HG03354 (cell line): Measurements from ENCODE around the gene TASP1.
"Not testable (repeated sequence)": the region's sequence is repeated elsewhere in the genome, so short reads cannot be mapped to it uniquely, and the experiment has no call there.

Experiments used
- ATAC-seq: cut with Tn5 transposase; IDR thresholded peaks from one replicate; pipeline ENCODE4 v1.9.1; 2021; ENCODE audit warnings: mild to moderate bottlenecking; ENCODE audit not compliant: unreplicated experiment, poor library complexity, severe bottlenecking

The TASP1 gene

DNA sequence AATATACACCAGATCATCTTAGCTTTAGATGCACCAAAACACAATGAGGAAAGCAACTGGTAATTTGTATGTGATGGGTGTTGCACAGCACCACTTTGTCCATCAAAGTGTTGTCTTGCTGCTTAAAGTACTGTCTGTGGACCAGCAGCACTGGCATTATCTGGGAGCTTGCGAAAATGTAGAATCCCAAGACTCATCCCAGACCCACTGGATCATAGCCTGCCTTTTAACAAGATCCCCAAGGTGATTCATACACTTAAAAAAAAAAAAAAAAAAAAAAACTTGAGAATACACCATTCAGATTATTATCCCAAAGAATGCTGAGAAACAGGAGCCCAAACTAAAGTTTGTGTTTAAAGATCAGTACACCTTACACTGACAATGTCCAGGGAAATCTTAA is 123.4 kb downstream of the TASP1 start:
- no peak for ATAC-seq

DNA sequence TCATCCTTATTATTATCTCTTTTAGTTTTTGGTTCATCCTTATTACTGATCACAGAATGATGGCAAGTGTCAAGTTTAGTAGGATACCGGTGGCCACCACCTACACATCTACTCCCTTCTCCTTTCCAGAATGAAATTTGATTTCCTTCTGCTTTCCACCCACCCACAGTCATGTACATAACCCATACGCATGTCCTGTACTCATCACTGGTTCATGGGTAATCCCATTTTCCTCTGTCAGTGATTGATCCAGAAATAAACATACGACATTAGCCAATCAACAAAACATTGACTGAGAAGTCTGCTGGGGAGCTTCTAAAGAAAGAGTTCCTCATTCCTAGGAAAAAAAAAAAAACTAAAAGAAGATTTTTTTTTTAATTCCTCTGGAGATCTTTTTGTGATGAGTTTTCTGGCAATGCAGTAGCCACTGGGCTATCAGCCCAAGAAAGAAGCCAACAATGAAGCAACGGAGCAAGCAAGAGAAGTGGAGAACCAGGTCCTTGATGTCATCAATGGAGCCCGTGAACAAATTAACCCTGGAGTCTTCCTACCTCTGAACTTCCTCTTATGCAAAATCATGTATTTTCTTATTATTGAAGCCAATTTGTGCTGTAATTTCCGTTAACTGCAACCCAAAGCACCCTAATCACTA is 127.8 kb downstream of the TASP1 start:
- ATAC-seq, result no peak

DNA sequence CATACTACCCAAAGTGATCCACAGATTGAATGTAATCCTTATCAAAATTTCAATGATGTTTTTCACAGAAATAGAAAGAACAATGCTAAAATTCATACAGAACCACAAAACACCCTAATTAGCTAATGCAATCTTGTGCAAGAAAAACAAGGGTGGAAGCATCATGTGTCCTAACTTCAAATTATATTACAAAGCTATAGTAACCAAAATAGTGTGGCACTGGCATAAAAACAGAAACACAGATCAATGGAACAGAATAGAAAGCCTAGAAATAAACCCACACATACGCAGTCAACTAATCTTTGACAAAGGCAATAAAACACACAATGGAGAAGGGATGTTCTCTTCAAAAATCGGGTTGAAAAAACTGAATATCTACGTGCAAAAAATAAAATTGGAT is 131.1 kb downstream of the TASP1 start:
- ATAC-seq, result no peak

DNA sequence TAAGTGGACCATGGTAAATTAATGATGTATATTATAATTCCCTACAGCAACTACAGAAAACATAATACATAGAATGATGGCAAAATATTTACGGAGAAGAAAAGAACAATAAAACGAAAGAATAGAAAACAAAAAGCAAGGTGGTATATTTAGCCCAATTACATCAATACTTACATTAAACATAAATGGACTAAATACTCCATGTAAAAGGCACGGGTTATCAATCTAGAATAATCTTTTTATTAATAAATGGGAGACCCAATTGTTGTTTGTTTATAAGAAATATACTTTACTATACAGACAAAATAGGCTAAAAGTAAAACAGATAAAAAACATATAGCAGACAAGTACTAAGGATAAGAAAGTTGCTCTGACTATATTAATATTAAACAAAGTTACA is 137.2 kb downstream of the TASP1 start:
- ATAC-seq, result no peak

DNA sequence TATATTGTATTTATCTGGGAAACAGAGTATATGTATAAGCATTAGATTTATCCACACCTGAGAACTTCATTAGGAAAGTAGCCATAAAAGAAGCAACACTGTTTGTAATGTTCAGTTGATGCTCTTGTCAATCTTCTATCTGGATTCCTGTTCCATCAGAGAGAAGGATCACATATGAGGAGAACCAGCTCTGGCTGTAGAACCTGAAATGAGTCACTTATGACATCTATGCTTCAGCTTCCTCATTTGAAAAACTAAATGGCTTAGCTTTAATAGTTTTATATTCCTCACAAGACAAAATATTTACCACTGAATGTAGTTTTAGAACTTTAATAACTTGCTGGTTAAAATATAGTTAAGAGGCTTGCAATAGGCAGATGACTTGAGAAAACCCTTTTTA is 144.7 kb downstream of the TASP1 start:
- no peak for ATAC-seq

DNA sequence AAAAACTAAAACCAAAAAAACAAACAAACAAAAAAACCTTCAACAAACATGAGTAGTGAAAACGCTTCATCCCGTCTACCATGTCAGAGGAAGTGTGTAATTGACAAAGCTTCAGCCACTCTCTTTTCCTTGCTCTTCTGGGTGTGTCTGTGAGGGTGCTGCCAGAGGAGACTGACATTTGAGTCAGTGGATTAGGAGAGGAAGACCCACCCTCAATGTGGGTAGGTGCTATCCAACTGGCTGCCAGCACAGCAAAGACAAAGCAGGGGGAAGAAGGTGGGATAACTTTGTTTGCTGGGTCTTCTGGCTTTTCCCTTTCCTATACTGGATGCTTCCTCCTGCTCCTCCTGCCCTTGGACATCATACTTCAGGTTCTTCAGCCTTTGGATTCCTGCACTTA is 145.6 kb downstream of the TASP1 start:
- no peak for ATAC-seq

DNA sequence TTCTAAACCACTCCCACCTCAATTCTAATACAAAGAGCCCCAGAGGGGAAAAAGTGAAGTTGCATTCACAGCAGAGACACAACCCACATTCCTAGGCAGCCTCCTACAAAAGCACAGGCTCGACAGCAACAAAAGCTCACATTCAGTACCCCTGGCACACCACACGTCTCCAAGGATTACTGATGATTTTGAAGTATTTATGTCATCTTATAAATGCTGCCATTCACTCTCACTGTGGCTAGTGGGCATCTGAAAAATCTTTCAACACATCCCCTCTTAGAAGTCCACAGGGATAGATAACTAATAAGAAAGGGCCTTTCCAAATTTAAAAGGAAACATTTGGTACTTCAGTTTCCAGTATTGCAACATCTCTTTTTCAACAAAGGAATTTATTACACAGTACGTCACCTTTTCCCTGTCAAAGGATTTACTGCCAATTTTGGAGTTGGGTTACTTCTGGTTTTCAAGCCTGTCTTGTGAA is 146.7 kb downstream of the TASP1 start:
- ATAC-seq, result no peak

DNA sequence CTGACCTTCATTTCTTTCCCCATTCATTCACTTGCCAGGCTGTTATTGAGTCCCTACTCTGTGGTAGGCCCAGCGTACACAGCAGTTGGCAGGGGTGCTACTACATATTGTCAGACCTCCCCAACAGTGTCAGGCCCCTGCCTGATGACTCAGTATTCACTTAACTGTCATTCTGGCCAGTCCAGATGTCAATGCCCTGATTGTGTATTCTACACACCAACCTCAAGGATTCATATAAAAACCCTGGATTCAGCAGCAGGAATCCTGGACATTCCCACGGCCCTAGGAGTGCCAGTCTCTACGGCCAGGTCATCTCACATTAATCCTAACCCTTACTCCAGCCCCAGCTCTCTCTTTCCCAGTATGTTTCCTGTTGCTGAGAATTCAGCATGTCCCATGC is 151.5 kb downstream of the TASP1 start:
- ATAC-seq, result no peak

DNA sequence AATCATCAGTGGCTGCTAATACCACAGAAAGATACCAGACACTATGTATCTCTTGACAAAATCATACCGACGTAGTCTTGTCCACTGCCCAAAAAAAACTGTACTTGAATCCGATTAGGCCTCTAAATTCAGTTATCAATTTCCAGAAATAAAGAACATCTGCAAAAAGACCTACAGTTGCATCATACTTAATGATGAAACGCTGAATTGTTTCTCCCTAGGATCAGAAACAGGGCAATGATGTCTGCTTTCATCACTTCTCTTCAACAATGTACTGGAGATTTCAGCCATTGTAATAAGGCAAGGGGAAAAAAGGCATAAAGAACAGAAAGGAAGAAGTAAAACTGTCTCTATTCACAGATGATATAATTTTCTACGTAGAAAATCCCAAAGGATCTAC is 152.0 kb downstream of the TASP1 start:
- ATAC-seq, result no peak

DNA sequence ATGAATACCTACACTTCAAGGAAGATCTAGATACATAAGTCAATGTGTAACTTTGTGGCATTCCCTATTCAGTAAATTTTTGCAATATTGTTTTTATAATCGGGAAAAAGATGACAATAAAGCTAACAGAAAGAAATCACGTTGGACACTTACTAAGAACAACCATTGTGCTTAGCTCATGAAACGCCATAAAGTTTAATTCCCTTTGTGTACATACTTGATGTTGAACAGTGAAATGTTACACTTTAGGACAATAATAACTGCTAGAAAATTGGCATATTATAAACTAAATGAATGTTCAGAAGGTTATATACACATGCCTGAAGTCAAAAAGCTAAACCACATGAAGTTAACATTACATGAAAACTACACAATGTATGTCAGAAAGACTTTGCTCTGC is 153.2 kb downstream of the TASP1 start:
- ATAC-seq, result no peak

DNA sequence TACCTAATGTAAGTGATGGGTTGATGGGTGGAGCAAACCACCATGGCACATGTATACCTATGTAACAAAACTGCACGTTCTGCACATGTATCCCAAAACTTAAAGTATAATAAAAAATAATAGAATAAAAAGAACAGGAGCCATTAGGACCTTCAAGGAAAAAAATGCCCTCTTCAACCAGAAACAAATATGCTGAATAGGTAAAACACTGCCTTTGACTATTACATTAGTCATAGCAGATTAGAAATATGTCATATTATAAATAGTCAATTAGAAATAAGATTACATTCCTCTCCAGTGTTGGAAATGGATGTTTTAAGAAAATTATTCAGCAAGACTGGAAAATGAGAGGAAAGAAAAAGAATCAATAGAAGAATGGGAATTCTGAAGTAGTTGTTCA is 153.7 kb downstream of the TASP1 start:
- not testable (repeated sequence) for ATAC-seq

DNA sequence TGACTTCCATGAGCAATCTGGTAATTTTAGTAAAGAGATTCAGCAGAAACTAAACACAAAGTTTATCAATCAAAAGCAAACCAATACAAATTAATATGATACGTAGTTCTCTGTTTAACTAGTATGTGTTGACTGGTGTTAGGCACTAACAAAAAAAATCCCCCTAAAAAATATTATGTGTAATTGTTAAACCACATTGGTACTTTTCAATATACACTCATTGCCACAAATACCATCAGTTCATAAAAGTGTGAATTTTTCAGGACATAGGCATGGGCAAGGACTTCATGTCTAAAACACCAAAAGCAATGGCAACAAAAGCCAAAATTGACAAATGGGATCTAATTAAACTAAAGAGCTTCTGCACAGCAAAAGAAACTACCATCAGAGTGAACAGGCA is 155.3 kb downstream of the TASP1 start:
- not testable (repeated sequence) for ATAC-seq

DNA sequence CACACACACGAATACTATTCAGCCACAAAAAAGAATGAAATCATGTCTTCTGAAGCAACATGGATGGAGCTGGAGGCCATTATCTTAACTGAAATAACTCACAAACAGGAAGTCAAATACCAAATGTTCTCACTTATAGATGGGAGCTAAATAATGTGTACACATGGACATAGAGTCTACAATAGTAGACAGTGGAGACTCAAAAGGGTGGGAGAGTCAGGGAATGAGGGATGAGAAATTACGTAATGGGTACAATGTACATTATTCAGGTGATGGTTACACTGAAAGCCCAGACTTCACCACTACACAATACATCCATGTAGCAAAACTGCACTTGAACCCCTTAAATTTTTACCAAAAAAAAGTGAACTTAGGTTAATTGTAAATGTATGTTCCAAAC is 160.4 kb downstream of the TASP1 start:
- no peak for ATAC-seq

DNA sequence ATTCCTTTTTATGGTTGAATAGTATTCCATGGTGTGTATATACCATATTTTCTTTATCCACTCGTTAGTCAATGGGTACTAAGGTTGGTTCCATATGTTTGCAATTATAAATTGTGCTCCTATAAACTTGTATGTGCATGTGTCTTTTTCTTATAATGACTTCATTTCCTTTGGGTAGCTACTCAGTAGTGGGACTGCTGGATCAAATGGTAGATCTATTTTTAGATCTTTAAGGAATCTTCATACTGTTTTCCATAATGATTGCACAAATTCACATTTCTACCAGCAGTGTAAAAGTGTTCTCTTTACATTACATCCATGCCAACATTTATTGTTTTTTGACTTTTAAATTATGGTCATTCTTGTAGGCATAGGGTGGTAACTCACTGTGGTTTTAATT is 164.3 kb downstream of the TASP1 start:
- ATAC-seq, result no peak

DNA sequence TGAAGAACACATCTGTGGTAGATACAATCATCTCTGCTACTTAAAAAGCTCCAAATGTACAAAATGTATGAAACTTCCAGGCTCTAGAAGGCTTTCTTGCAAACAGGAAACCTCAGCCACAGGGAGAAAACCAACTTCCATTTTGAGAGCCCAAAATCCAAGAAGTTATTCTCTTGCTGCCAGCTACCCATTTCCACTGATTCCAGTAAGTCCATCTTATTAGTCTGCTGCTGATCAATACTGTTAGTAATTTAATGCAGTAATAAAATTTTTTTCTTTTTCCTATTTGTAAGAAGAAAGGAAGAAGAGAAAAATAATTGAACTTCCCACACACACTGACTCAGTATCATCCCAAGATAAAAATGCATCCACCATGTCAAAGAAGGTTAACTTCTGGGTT is 169.5 kb downstream of the TASP1 start:
- ATAC-seq, result no peak

DNA sequence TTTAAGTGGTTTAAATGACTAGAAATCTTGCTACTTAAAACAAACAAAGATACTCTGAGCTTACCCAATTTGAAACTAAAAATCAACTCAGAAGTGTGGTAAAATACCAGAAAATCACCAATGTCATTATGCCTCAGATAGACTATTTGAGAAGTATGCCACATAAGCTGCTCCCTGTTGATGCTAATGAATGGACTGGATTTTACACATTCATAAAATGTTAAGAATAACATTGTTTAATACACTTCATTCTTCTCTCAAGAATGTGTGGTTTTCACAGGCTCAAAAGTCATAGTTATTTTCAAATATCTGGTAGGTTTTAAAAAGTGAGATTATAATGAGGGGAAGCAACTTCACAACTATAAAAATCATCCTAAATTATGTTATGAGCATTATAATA is 170.6 kb downstream of the TASP1 start:
- no peak for ATAC-seq

DNA sequence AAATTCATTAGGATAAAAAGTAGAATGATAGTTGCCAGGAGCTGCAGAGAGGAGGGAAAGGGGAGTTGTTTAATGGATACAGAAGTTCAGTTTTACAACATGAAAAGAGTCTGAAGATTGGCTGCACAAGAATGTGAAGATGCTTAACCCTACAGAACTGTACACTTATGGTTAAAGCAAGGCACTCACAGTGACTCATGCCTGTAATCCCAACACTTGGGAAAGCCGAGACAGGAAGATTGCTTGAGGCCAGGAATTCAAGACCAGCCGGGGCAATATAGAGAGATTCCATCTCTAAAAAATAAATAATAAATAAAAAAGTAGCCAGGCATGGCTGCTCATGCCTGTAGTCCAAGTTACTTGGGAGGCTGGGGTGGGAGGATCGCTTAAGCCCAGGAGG is 174.0 kb downstream of the TASP1 start:
- no peak for ATAC-seq

DNA sequence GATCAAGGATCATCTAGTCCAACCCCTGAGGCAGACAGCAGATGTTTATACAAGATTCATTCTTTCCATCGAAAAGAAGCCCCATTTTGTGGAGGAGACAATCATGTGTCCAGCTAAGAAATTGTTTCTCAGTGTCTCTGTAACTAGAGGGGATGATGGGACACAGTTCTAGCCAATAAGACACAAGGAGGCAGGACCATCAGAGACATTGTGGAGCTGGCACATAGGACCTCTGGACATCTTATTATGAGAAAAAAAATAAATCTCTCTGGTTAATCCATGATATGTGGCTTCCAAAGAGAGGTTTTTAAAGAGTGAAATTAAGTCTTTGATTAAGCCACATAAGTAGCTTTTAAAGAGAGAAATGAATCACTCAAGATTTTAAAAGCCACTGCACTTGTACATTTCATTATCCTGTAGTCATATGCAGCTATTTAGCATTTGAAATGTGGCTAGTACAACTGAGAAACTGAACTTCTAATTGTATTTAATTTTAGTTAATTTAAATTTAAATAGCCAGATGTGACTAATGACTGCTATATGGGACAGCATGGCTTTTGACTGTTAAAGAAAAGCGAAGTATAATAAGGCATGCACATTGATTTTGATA is 176.8 kb downstream of the TASP1 start:
- no peak for ATAC-seq

DNA sequence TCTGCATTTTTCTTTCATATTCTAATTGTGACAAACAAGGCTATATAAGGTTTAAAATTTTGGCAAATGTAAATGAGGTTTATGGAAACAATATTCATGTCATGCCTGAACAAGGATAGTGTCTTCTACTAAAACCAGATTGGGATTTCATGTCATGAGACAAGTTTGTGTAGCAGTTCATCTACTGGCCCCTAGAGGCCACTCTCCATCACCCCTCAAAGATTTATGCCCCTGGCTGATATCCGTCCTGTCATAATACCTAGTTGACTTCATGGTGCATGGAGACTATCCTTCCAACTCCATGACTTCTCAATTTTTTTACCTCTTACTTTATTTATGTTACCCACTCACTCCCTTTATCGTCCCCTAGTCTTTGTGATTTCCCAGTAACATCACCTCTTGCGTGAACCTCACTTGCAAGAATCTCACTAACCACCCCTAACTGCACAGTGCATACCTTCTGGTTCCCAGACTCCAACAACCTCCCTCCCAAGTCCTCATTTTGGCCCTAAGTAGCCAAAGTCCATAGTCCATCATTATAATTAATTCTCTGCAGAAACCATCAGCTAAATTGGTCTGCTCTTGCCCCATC is 179.8 kb downstream of the TASP1 start:
- ATAC-seq, result peak; percentile 96

DNA sequence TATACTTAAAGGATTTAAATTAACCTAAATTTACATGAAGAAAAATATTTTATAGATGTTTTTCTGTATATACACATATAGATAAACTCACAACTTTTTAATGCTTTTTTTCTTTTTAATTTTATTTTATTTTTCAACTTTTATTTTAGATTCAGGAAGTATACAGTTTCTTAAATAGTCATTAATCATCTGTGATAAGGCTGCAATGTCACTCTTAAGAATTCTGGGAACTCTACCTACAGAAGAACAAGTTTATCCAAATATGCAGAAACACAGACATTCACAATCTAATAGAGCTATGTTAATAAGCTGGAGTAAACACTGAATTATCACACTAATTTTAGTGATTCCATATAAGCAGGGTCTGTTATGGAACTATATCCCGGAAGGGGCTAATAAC is 181.2 kb downstream of the TASP1 start:
- ATAC-seq, result no peak

DNA sequence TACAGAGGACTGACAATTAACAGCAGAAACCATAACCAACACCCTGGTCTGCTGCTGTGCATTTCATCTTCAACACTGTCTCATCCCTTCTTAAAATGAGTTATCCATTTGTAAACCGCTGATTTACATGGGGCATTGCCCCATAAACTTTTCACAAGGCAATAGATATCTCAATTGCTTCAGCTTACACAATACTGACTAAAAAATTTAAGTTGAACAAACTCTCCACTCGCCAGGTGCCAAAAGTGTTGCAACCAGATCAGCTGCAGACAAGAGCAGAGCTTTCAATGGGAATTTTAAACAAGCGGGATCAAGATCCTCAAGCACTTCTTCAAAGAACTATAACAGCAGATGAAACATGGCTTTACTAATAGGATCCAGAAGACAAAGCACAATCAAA is 183.0 kb downstream of the TASP1 start:
- no peak for ATAC-seq
